ENCODE measurements around the gene PRSS12.
A peak's percentile ranks its signal among the peaks of the same experiment; 100 is the strongest.
"Not testable (repeated sequence)": the region's sequence is repeated elsewhere in the genome, so short reads cannot be mapped to it uniquely, and the experiment has no call there.

The PRSS12 gene

GRCh38 chr4:118396881-118397622, 44.2 kb upstream of the PRSS12 start:
- DNase-seq, result peak; percentile 41
- Histone ChIP-seq H3K18ac (ENCODE audit: low read length) (no peak overlapping the region), H3K56ac (ENCODE audit: low read length) (peak overlapping the region; percentile 18), H3K79me1 (ENCODE audit: low read length) (no peaks in the 10 kb centered on the region), H3K4me3 (ENCODE audit: low read length) (no peak overlapping the region), H3K27ac (ENCODE audit: low read depth, low read length) (no peak overlapping the region), H2BK15ac (replicated peaks; ENCODE audit: low read depth) (no peak overlapping the region), H3K79me2 (ENCODE audit: control insufficient read depth, insufficient read depth, low read length) (no peaks in the 10 kb centered on the region), H3K4me1 (ENCODE audit: control insufficient read depth, low read depth, low read length) (no peaks in the 10 kb centered on the region), H3K36me3 (ENCODE audit: control insufficient read depth, insufficient read depth, low read length) (no peaks in the 10 kb centered on the region), H3K27me3 (ENCODE audit: insufficient read depth, low read length, poor library complexity) (no peaks in the 10 kb centered on the region), H3K4me2 (ENCODE audit: low read length) (no peak overlapping the region), H3K23ac (ENCODE audit: low read length) (no peak overlapping the region), H2BK5ac (ENCODE audit: low read length) (no peak overlapping the region), H2AK5ac (ENCODE audit: low read length) (no peak overlapping the region), H4K8ac (ENCODE audit: low read depth, low read length) (no peak overlapping the region), H3K4ac (ENCODE audit: low read depth, low read length) (no peak overlapping the region), H4K5ac (ENCODE audit: low read length) (no peak overlapping the region), H2BK120ac (ENCODE audit: low read depth, low read length) (no peak overlapping the region), H3K9ac (ENCODE audit: low read length) (no peak overlapping the region)
- no CpG with 5 or more reads among the region's 5 CpGs for WGBS (ENCODE audit: extremely low coverage, insufficient coverage, low lambda C conversion rate)

DNA sequence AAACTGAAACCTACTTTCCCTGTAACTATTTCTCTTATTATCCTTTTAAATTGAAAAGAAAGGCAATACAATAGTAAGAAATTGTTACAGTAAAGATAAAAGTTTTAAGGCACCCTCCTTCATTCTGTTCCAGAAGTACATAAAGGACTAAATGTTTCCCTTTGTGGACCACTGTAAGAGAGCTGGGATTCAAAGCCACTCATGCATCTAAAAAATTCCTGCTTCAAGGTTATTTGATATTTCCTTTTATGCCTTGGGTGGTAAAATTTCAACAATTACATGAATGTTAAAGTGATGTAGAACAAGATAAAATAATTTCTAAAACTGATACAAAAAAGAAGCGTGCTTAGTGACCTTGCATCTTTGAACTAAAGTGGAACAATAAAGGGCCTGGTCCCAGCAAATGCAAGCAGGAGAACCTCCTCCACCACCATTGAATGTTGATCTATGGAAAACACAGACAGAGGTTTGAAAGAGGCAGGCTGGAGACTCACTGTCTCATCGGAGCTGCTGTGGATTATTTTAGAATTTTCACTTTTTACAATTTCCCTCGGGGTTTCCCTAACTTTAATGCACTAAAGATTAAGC, 42.3 kb upstream of the PRSS12 start:
- Histone ChIP-seq H2BK120ac (ENCODE audit: low read depth, low read length) (no peak overlapping the region), H4K8ac (ENCODE audit: low read depth, low read length) (no peak overlapping the region), H3K56ac (ENCODE audit: low read length) (no peak overlapping the region), H3K4me2 (ENCODE audit: low read length) (no peak overlapping the region), H2BK5ac (ENCODE audit: low read length) (no peak overlapping the region), H3K79me1 (ENCODE audit: low read length) (no peaks in the 10 kb centered on the region), H3K23ac (ENCODE audit: low read length) (no peak overlapping the region), H3K79me2 (ENCODE audit: control insufficient read depth, insufficient read depth, low read length) (no peaks in the 10 kb centered on the region), H3K27ac (ENCODE audit: low read depth, low read length) (no peak overlapping the region), H4K5ac (ENCODE audit: low read length) (no peak overlapping the region), H3K9ac (ENCODE audit: low read length) (no peak overlapping the region), H3K4me3 (ENCODE audit: low read length) (no peak overlapping the region), H3K36me3 (ENCODE audit: control insufficient read depth, insufficient read depth, low read length) (no peaks in the 10 kb centered on the region), H3K27me3 (ENCODE audit: insufficient read depth, low read length, poor library complexity) (no peaks in the 10 kb centered on the region), H3K18ac (ENCODE audit: low read length) (no peak overlapping the region), H2BK15ac (replicated peaks; ENCODE audit: low read depth) (no peak overlapping the region), H3K4me1 (ENCODE audit: control insufficient read depth, low read depth, low read length) (no peaks in the 10 kb centered on the region), H3K4ac (ENCODE audit: low read depth, low read length) (no peak overlapping the region), H2AK5ac (ENCODE audit: low read length) (no peak overlapping the region)
- WGBS (ENCODE audit: extremely low coverage, insufficient coverage, low lambda C conversion rate), result no CpG with 5 or more reads among the region's 3 CpGs
- DNase-seq, result no peak

DNA sequence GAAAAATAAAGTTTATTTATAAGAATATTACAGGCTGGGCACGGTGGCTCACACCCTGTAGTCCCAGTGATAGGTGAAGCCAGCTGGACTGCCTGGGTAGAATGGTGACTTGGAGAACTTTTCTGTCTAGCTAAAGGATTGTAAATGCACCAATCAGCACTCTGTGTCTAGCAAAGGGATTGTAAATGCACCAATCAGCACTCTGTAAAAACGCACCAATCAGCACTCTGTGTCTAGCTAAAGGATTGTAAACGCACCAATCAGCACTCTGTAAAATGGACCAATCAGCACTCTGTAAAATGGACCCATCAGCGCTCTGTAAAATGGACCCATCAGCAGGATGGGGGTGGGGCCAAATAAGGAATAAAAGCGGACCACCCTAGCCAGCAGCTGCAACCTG, 39.7 kb upstream of the PRSS12 start:
- H3K79me2 ChIP-seq (ENCODE audit: control insufficient read depth, insufficient read depth, low read length); H3K18ac ChIP-seq (ENCODE audit: low read length); H2BK120ac ChIP-seq (ENCODE audit: low read depth, low read length); H2BK5ac ChIP-seq (ENCODE audit: low read length); H3K4me1 ChIP-seq (ENCODE audit: control insufficient read depth, low read depth, low read length); H2AK5ac ChIP-seq (ENCODE audit: low read length); H3K4me3 ChIP-seq (ENCODE audit: low read length); H3K4ac ChIP-seq (ENCODE audit: low read depth, low read length); H3K27ac ChIP-seq (ENCODE audit: low read depth, low read length); H3K56ac ChIP-seq (ENCODE audit: low read length); H3K27me3 ChIP-seq (ENCODE audit: insufficient read depth, low read length, poor library complexity); H3K9ac ChIP-seq (ENCODE audit: low read length); H3K79me1 ChIP-seq (ENCODE audit: low read length); H3K4me2 ChIP-seq (ENCODE audit: low read length); DNase-seq; H3K36me3 ChIP-seq (ENCODE audit: control insufficient read depth, insufficient read depth, low read length); H4K8ac ChIP-seq (ENCODE audit: low read depth, low read length); H4K5ac ChIP-seq (ENCODE audit: low read length); H3K23ac ChIP-seq (ENCODE audit: low read length); H2BK15ac ChIP-seq (replicated peaks; ENCODE audit: low read depth): not testable (repeated sequence)
- no CpG with 5 or more reads among the region's 5 CpGs for WGBS (ENCODE audit: extremely low coverage, insufficient coverage, low lambda C conversion rate)

GRCh38 chr4:118390121-118390520, 37.3 kb upstream of the PRSS12 start:
- Histone ChIP-seq H3K23ac (ENCODE audit: low read length) (no peak overlapping the region), H3K79me1 (ENCODE audit: low read length) (no peaks in the 10 kb centered on the region), H4K8ac (ENCODE audit: low read depth, low read length) (no peak overlapping the region), H3K79me2 (ENCODE audit: control insufficient read depth, insufficient read depth, low read length) (no peaks in the 10 kb centered on the region), H2BK5ac (ENCODE audit: low read length) (no peak overlapping the region), H2BK15ac (replicated peaks; ENCODE audit: low read depth) (no peak overlapping the region), H3K9ac (ENCODE audit: low read length) (no peak overlapping the region), H3K4me1 (ENCODE audit: control insufficient read depth, low read depth, low read length) (no peaks in the 10 kb centered on the region), H3K4ac (ENCODE audit: low read depth, low read length) (no peak overlapping the region), H2AK5ac (ENCODE audit: low read length) (no peak overlapping the region), H3K4me3 (ENCODE audit: low read length) (no peak overlapping the region), H4K5ac (ENCODE audit: low read length) (no peak overlapping the region), H2BK120ac (ENCODE audit: low read depth, low read length) (no peak overlapping the region), H3K27ac (ENCODE audit: low read depth, low read length) (no peak overlapping the region), H3K4me2 (ENCODE audit: low read length) (no peak overlapping the region), H3K56ac (ENCODE audit: low read length) (no peak overlapping the region), H3K27me3 (ENCODE audit: insufficient read depth, low read length, poor library complexity) (no peaks in the 10 kb centered on the region), H3K36me3 (ENCODE audit: control insufficient read depth, insufficient read depth, low read length) (no peaks in the 10 kb centered on the region), H3K18ac (ENCODE audit: low read length) (no peak overlapping the region)
- no peak for DNase-seq
- no CpG with 5 or more reads among the region's 2 CpGs for WGBS (ENCODE audit: extremely low coverage, insufficient coverage, low lambda C conversion rate)

DNA sequence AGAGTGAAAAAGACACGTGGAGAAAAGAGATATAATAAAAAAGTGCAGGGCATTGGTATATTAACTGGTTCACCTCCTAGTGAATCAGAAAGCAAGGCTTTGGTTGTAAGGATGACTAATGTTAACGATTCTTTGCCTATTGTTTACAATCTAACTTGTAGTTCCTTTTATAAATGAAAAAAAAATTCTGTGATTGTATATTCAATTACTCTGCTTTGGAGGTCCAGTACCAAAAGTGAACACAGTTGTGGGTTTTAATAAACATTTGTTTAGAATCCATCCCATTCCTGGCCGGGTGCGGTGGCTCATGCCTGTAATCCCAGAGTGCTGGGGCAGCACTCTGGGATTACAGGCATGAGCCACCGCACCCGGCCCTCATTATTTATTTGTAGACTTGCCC, 36.9 kb upstream of the PRSS12 start:
- H2BK5ac ChIP-seq (ENCODE audit: low read length), result no peak overlapping the region
- H2AK5ac ChIP-seq (ENCODE audit: low read length), result no peak overlapping the region
- H3K4ac ChIP-seq (ENCODE audit: low read depth, low read length), result no peak overlapping the region
- no peak overlapping the region for H3K9ac ChIP-seq (ENCODE audit: low read length)
- H3K79me1 ChIP-seq (ENCODE audit: low read length), result no peaks in the 10 kb centered on the region
- H3K4me3 ChIP-seq (ENCODE audit: low read length), result no peak overlapping the region
- no peak overlapping the region for H3K4me2 ChIP-seq (ENCODE audit: low read length)
- H4K5ac ChIP-seq (ENCODE audit: low read length), result no peak overlapping the region
- no peaks in the 10 kb centered on the region for H3K4me1 ChIP-seq (ENCODE audit: control insufficient read depth, low read depth, low read length)
- H2BK15ac ChIP-seq (replicated peaks; ENCODE audit: low read depth), result no peak overlapping the region
- H3K79me2 ChIP-seq (ENCODE audit: control insufficient read depth, insufficient read depth, low read length), result no peaks in the 10 kb centered on the region
- H3K18ac ChIP-seq (ENCODE audit: low read length), result no peak overlapping the region
- DNase-seq, result no peak
- no peak overlapping the region for H3K23ac ChIP-seq (ENCODE audit: low read length)
- H3K27ac ChIP-seq (ENCODE audit: low read depth, low read length), result no peak overlapping the region
- H3K27me3 ChIP-seq (ENCODE audit: insufficient read depth, low read length, poor library complexity), result no peaks in the 10 kb centered on the region
- H3K56ac ChIP-seq (ENCODE audit: low read length), result no peak overlapping the region
- WGBS (ENCODE audit: extremely low coverage, insufficient coverage, low lambda C conversion rate), result no CpG with 5 or more reads among the region's 6 CpGs
- H2BK120ac ChIP-seq (ENCODE audit: low read depth, low read length), result no peak overlapping the region
- H3K36me3 ChIP-seq (ENCODE audit: control insufficient read depth, insufficient read depth, low read length), result no peaks in the 10 kb centered on the region
- H4K8ac ChIP-seq (ENCODE audit: low read depth, low read length), result no peak overlapping the region

- no peak overlapping the region for H3K4me2 ChIP-seq (ENCODE audit: low read length)
- H3K79me2 ChIP-seq (ENCODE audit: control insufficient read depth, insufficient read depth, low read length), result no peaks in the 10 kb centered on the region
- H4K5ac ChIP-seq (ENCODE audit: low read length), result no peak overlapping the region
- no peak overlapping the region for H2BK120ac ChIP-seq (ENCODE audit: low read depth, low read length)
- H3K4ac ChIP-seq (ENCODE audit: low read depth, low read length), result no peak overlapping the region
- H3K9ac ChIP-seq (ENCODE audit: low read length), result no peak overlapping the region
- H2BK5ac ChIP-seq (ENCODE audit: low read length), result no peak overlapping the region
- no peak overlapping the region for H3K23ac ChIP-seq (ENCODE audit: low read length)
- no peaks in the 10 kb centered on the region for H3K79me1 ChIP-seq (ENCODE audit: low read length)
- no peak overlapping the region for H3K4me3 ChIP-seq (ENCODE audit: low read length)
- H2BK15ac ChIP-seq (replicated peaks; ENCODE audit: low read depth), result no peak overlapping the region
- WGBS (ENCODE audit: extremely low coverage, insufficient coverage, low lambda C conversion rate), result no CpG with 5 or more reads among the region's 6 CpGs
- no peaks in the 10 kb centered on the region for H3K27me3 ChIP-seq (ENCODE audit: insufficient read depth, low read length, poor library complexity)
- no peak overlapping the region for H3K18ac ChIP-seq (ENCODE audit: low read length)
- no peak overlapping the region for H3K56ac ChIP-seq (ENCODE audit: low read length)
- H4K8ac ChIP-seq (ENCODE audit: low read depth, low read length), result no peak overlapping the region
- H3K36me3 ChIP-seq (ENCODE audit: control insufficient read depth, insufficient read depth, low read length), result no peaks in the 10 kb centered on the region
- no peak overlapping the region for H2AK5ac ChIP-seq (ENCODE audit: low read length)
- no peaks in the 10 kb centered on the region for H3K4me1 ChIP-seq (ENCODE audit: control insufficient read depth, low read depth, low read length)
- H3K27ac ChIP-seq (ENCODE audit: low read depth, low read length), result no peak overlapping the region
- DNase-seq, result no peak
Observed at GRCh38 chr4:118388606-118389005, 35.8 kb upstream of the PRSS12 start.
